Trophoblast cell (in vitro differentiated cells and primary cell): ENCODE data around the gene TSPEAR.

Source experiments
- DNase-seq, 2 donors: peaks; one replicate each; pipeline ENCODE4 v3.0.0-alpha.2; 2016
- H2AFZ ChIP-seq: 2 replicates; pipeline ENCODE4 v1.6.1; 2013; ENCODE audit warnings: low read length, moderate library complexity, mild to moderate bottlenecking; ENCODE audit not compliant: insufficient read depth, poor library complexity
- H2AK5ac ChIP-seq: 2 replicates; pipeline ENCODE4 v1.6.1; 2013; ENCODE audit warnings: mild to moderate bottlenecking, low read length
- H2BK120ac ChIP-seq: 2 replicates; pipeline ENCODE4 v1.6.1; 2013; ENCODE audit warnings: low read length, mild to moderate bottlenecking, moderate library complexity; ENCODE audit not compliant: insufficient read depth, poor library complexity
- H2BK12ac ChIP-seq: 2 replicates; pipeline ENCODE4 v1.6.1; 2013; ENCODE audit warnings: mild to moderate bottlenecking, low read length, moderate library complexity
- H2BK5ac ChIP-seq: 2 replicates; pipeline ENCODE4 v1.6.1; 2013; ENCODE audit warnings: low read length, low read depth, moderate library complexity, mild to moderate bottlenecking; ENCODE audit not compliant: poor library complexity
- H3K14ac ChIP-seq: 2 replicates; pipeline ENCODE4 v1.6.1; 2013; ENCODE audit warnings: mild to moderate bottlenecking, low read length
- H3K18ac ChIP-seq: 2 replicates; pipeline ENCODE4 v1.6.1; 2013; ENCODE audit warnings: mild to moderate bottlenecking, low read length
- H3K23ac ChIP-seq: 2 replicates; pipeline ENCODE4 v1.6.1; 2013; ENCODE audit warnings: low read length
- H3K27ac ChIP-seq: 2 replicates; pipeline ENCODE4 v1.5.1; 2013; ENCODE audit warnings: low read depth, mild to moderate bottlenecking, inconsistent platforms, low read length, moderate library complexity
- H3K27me3 ChIP-seq: 2 replicates; pipeline ENCODE4 v1.6.1; 2013; ENCODE audit warnings: inconsistent platforms, mild to moderate bottlenecking, low read length, moderate library complexity; ENCODE audit not compliant: insufficient read depth
- H3K36me3 ChIP-seq, 2 experiments: 1 replicate in 1 of 2; 2 replicates in 1 of 2; pipeline ENCODE4 v1.6.1; 2013; ENCODE audit warnings: low read length in 2 of 2, mild to moderate bottlenecking in 2 of 2, moderate library complexity in 1 of 2; ENCODE audit not compliant: insufficient read depth in 2 of 2, control insufficient read depth in 1 of 2
- H3K4ac ChIP-seq: 2 replicates; pipeline ENCODE4 v1.6.1; 2013; ENCODE audit warnings: low read depth, mild to moderate bottlenecking, low read length, moderate library complexity
- H3K4me1 ChIP-seq, 2 experiments: 1 replicate in 1 of 2; 2 replicates in 1 of 2; pipeline ENCODE4 v1.6.1; 2013; ENCODE audit warnings: low read length in 2 of 2, mild to moderate bottlenecking in 2 of 2, moderate library complexity in 1 of 2; ENCODE audit not compliant: insufficient read depth in 2 of 2, control insufficient read depth in 1 of 2
- H3K4me2 ChIP-seq: 2 replicates; pipeline ENCODE4 v1.6.1; 2013; ENCODE audit warnings: inconsistent platforms, mild to moderate bottlenecking, low read length, moderate library complexity
- H3K4me3 ChIP-seq: 2 replicates; pipeline ENCODE4 v1.5.1; 2013; ENCODE audit warnings: mild to moderate bottlenecking, low read depth, low read length, inconsistent platforms
- H3K79me1 ChIP-seq: one replicate; pipeline ENCODE4 v1.6.1; 2013; ENCODE audit warnings: low read length
- H3K79me2 ChIP-seq: 2 replicates; pipeline ENCODE4 v1.6.1; 2013; ENCODE audit warnings: low read length, mild to moderate bottlenecking; ENCODE audit not compliant: control insufficient read depth, insufficient read depth, poor library complexity
- H3K9ac ChIP-seq: 2 replicates; pipeline ENCODE4 v1.6.1; 2013; ENCODE audit warnings: mild to moderate bottlenecking, low read length
- H3K9me3 ChIP-seq: 2 replicates; pipeline ENCODE4 v1.6.1; 2013; ENCODE audit warnings: low read depth, mild to moderate bottlenecking, control low read depth, inconsistent platforms, low read length; ENCODE audit not compliant: insufficient read depth
- H4K12ac ChIP-seq: 2 replicates; pipeline ENCODE4 v1.6.1; 2013; ENCODE audit warnings: low read depth, mild to moderate bottlenecking, low read length, moderate library complexity
- H4K8ac ChIP-seq: 2 replicates; pipeline ENCODE4 v1.6.1; 2013; ENCODE audit warnings: low read depth, mild to moderate bottlenecking, low read length, moderate library complexity
- H4K91ac ChIP-seq: one replicate; pipeline ENCODE4 v1.6.1; 2013; ENCODE audit warnings: low read depth, mild to moderate bottlenecking, low read length, moderate library complexity
- WGBS: extraction: QIAGEN DNeasy Blood & Tissue Kit; methylation state at CpG from one replicate; pipeline ENCODE4 v1.1.7; 2013; ENCODE audit warnings: missing lambda C conversion rate; ENCODE audit not compliant: insufficient read length, insufficient coverage; ENCODE audit errors: extremely low coverage; 5-methylcytosine and 5-hydroxymethylcytosine counted together

Gene TSPEAR

GRCh38 chr21:44710294-44710665, 1.1 kb downstream of the TSPEAR start:
- Histone ChIP-seq H2BK120ac (no peak overlapping the region), H3K27ac (no peak overlapping the region), H2BK12ac (no peak overlapping the region), H3K4me1 (peaks cover 0 to 7% of the 10 kb centered on the region in 2 experiments), H3K79me2 (no peaks in the 10 kb centered on the region), H4K12ac (no peak overlapping the region), H3K18ac (no peak overlapping the region), H3K4me3 (no peak overlapping the region), H4K8ac (no peak overlapping the region), H3K9me3 (peaks cover 10% of the 10 kb centered on the region), H3K4ac (no peak overlapping the region), H3K27me3 (peaks cover 72% of the 10 kb centered on the region), H3K4me2 (no peak overlapping the region), H3K23ac (no peak overlapping the region), H2BK5ac (no peak overlapping the region), H2AK5ac (no peak overlapping the region), H3K9ac (no peak overlapping the region), H3K14ac (no peak overlapping the region), H4K91ac (no peak overlapping the region), H3K79me1 (no peaks in the 10 kb centered on the region), H2AFZ (no peak overlapping the region), H3K36me3 (no peaks in the 10 kb centered on the region)
- no peak for DNase-seq
- WGBS, result no CpG with 5 or more reads among the region's 17 CpGs

- Histone ChIP-seq H3K23ac (no peak overlapping the region), H3K79me1 (no peaks in the 10 kb centered on the region), H2AK5ac (no peak overlapping the region), H3K27ac (no peak overlapping the region), H3K18ac (no peak overlapping the region), H4K12ac (no peak overlapping the region), H3K14ac (no peak overlapping the region), H3K9ac (no peak overlapping the region), H2BK5ac (no peak overlapping the region), H2BK12ac (no peak overlapping the region), H3K9me3 (peaks cover 12% of the 10 kb centered on the region), H3K36me3 (no peaks in the 10 kb centered on the region), H3K79me2 (no peaks in the 10 kb centered on the region), H3K27me3 (peaks cover 74% of the 10 kb centered on the region), H3K4me1 (peaks cover 0 to 7% of the 10 kb centered on the region in 2 experiments), H2BK120ac (no peak overlapping the region), H3K4ac (no peak overlapping the region), H3K4me3 (no peak overlapping the region), H3K4me2 (no peak overlapping the region), H2AFZ (no peak overlapping the region), H4K91ac (no peak overlapping the region), H4K8ac (no peak overlapping the region)
- no peak for DNase-seq
- no CpG with 5 or more reads among the region's 45 CpGs for WGBS
Measured at GRCh38 chr21:44709426-44710293, 1.7 kb downstream of the TSPEAR start.

- no CpG with 5 or more reads among the region's 25 CpGs for WGBS
- Histone ChIP-seq H2BK12ac (no peak overlapping the region), H2BK120ac (no peak overlapping the region)
Measured at GRCh38 chr21:44708866-44709425, 2.4 kb downstream of the TSPEAR start.

DNA sequence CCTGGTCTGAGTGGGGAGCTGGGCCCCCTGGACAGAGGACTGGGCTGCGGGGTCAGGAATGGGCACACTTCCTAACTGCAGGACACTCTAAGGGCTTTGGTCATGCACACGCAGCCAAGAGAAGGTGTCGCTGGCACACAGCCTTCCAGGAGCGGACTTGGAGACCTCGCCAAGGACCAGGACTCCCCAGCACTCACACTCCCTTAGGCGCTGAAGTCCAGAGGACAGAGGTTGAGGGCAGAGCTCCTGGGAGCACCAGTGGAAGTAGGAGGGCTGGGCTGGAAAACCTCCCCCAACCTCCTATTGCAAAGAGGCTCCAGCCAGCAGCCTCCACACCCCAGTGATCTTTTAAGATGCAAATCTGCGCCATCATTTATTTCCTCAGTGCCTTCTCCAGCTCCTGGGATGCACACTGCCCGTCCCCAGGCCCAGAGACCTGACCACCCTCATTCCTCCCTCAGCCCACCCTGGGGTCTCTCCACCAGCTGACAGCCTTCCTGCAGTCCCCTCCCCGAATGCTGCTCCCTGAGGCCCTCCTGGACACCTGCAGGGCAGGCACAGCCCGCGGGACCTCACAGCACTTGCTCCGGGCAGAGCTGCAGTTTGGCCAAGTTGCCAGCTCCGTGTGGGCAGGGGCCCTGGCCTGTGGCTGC, 3.0 kb downstream of the TSPEAR start:
- Histone ChIP-seq H2AFZ (no peak overlapping the region), H3K79me2 (no peaks in the 10 kb centered on the region), H2BK120ac (no peak overlapping the region), H3K4me3 (no peak overlapping the region), H3K36me3 (no peaks in the 10 kb centered on the region), H3K9me3 (peaks cover 15% of the 10 kb centered on the region), H3K14ac (no peak overlapping the region), H2BK5ac (no peak overlapping the region), H3K9ac (no peak overlapping the region), H2AK5ac (no peak overlapping the region), H3K18ac (no peak overlapping the region), H3K4me2 (no peak overlapping the region), H3K4ac (no peak overlapping the region), H3K23ac (no peak overlapping the region), H3K4me1 (peaks cover 0 to 7% of the 10 kb centered on the region in 2 experiments), H3K79me1 (no peaks in the 10 kb centered on the region), H4K8ac (no peak overlapping the region), H2BK12ac (no peak overlapping the region), H3K27me3 (peaks cover 78% of the 10 kb centered on the region), H3K27ac (no peak overlapping the region), H4K91ac (no peak overlapping the region), H4K12ac (no peak overlapping the region)
- no peak for DNase-seq
- WGBS, result no CpG with 5 or more reads among the region's 13 CpGs

More at GRCh38 chr21:44708866-44709425, 2.4 kb downstream of the TSPEAR start:
- Histone ChIP-seq H4K8ac (no peak overlapping the region), H3K4ac (no peak overlapping the region), H3K23ac (no peak overlapping the region), H3K4me1 (peaks cover 0 to 7% of the 10 kb centered on the region in 2 experiments), H4K12ac (no peak overlapping the region), H3K27me3 (peaks cover 79% of the 10 kb centered on the region), H3K4me2 (no peak overlapping the region), H3K36me3 (no peaks in the 10 kb centered on the region), H3K79me2 (no peaks in the 10 kb centered on the region), H3K79me1 (no peaks in the 10 kb centered on the region), H4K91ac (no peak overlapping the region), H2AK5ac (no peak overlapping the region), H3K14ac (no peak overlapping the region), H3K27ac (no peak overlapping the region), H3K4me3 (no peak overlapping the region), H3K18ac (no peak overlapping the region), H3K9me3 (peaks cover 15% of the 10 kb centered on the region), H3K9ac (no peak overlapping the region), H2BK5ac (no peak overlapping the region), H2AFZ (no peak overlapping the region)
- no peak for DNase-seq
